SK-N-MC (cell line): ENCODE measurements around the gene BOD1L2.

Experiments
- EZH2 ChIP-seq: fragments of 200-600 bp; sonication (generic); IDR thresholded peaks from one replicate; pipeline ENCODE4 v1.6.1; 2017; ENCODE audit warnings: antibody characterized with exemption
- POLR2AphosphoS5 ChIP-seq: IDR thresholded peaks from 2 replicates; pipeline ENCODE4 v1.6.1; 2012; ENCODE audit warnings: mild to moderate bottlenecking, low read depth, low read length, borderline replicate concordance

DNA sequence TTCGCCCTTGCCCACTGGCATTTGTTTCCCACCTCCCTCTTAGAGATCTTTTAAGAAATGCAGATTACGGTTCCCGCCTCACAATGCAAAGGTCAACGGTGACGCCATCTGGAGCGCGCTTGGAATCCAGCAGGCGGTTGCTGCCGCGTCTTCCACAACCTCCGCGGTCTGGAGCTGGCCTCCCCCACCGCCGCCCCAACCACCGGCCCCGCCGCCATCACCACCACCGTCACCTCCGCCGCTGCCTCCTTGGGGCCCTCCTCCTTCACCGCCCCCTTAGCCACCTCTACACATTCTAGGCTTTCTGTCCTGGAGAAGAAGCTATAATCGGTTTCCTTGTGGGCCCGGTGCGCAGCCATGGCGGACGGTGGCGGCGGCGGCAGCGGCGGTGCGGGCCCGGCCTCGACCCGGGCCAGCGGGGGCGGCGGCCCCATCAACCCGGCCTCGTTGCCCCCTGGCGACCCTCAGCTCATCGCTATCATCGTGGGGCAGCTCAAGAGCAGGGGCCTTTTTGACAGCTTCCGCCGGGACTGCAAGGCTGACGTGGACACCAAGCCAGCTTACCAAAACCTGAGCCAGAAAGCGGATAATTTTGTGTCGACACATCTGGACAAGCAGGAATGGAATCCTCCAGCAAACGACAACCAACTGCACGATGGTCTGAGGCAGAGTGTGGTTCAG, at the start of gene BOD1L2:
- TF ChIP-seq POLR2AphosphoS5 (no peak), EZH2 (no peak)
